MM.1S (cell line): ENCODE data around the gene KRT34.

Experiments used
- EZH2 ChIP-seq: fragments of 300-600 bp; sonication (generic); optimal IDR thresholded peaks from 2 replicates; pipeline ENCODE3; 2017; ENCODE audit warnings: low read depth, mild to moderate bottlenecking, antibody characterized with exemption, low read length, mixed read lengths
- EZH2phosphoT487 ChIP-seq: fragments of 300-600 bp; sonication (generic); IDR thresholded peaks from 2 replicates; pipeline ENCODE4 v1.6.1; 2018; ENCODE audit warnings: antibody characterized with exemption, low read length
- TF ChIP-seq, protein P1 (sequence below): fragments of 300-600 bp; sonication (generic); IDR thresholded peaks from 2 replicates; pipeline ENCODE4 v1.5.1; 2016; ENCODE audit warnings: antibody characterized with exemption, low read length, mixed read lengths

GRCh38 chr17:41351177-41351576 is 30.9 kb downstream of the KRT34 start:
- TF ChIP-seq, protein P1, sequence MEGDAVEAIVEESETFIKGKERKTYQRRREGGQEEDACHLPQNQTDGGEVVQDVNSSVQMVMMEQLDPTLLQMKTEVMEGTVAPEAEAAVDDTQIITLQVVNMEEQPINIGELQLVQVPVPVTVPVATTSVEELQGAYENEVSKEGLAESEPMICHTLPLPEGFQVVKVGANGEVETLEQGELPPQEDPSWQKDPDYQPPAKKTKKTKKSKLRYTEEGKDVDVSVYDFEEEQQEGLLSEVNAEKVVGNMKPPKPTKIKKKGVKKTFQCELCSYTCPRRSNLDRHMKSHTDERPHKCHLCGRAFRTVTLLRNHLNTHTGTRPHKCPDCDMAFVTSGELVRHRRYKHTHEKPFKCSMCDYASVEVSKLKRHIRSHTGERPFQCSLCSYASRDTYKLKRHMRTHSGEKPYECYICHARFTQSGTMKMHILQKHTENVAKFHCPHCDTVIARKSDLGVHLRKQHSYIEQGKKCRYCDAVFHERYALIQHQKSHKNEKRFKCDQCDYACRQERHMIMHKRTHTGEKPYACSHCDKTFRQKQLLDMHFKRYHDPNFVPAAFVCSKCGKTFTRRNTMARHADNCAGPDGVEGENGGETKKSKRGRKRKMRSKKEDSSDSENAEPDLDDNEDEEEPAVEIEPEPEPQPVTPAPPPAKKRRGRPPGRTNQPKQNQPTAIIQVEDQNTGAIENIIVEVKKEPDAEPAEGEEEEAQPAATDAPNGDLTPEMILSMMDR: no peak
- TF ChIP-seq EZH2phosphoT487 (no peak), EZH2 (no peak)
